ENCODE results near the gene RAB37.

GRCh38 chr17:74699236-74699635 is 37.8 kb upstream of the RAB37 start:
- no peak for TF ChIP-seq CTCF (IDR thresholded peaks at IDR 0.05)
- no peak for TF ChIP-seq EZH2 (IDR thresholded peaks at IDR 0.05; ENCODE audit: borderline replicate concordance, insufficient read depth, low read depth, low read length, poor library complexity, severe bottlenecking)
